Endothelial cell of umbilical vein (primary cell): Measurements from ENCODE around the gene COL6A2. TPM values are rescaled to one million over a fixed set of nuclear protein-coding genes. Genes with fewer than 3 reads are reported as not detected.

Experiments
- BruUV-seq: library from RNA; stranded (reverse); fragments of 400-500 nt; replicated peaks from 2 replicates; lab custom pipeline; 2021; lab: Mats Ljungman, UMichigan
- CTCF ChIA-PET: fragments of 300-600, 350-600 bp; sonication (Branson Sonifier 250); formaldehyde crosslinking; loops from one replicate; lab custom pipeline; 2021; ENCODE audit warnings: antibody characterized with exemption, inconsistent platforms; lab: Charles Lee
- POLR2A ChIA-PET: fragments of 300-600, 350-600 bp; sonication (Branson Sonifier 250); formaldehyde crosslinking; loops from one replicate; lab custom pipeline; 2021; ENCODE audit warnings: antibody characterized with exemption, inconsistent platforms; lab: Charles Lee
- DNase-seq: peaks from one replicate; pipeline ENCODE4 v3.0.0-alpha.2; 2011; ENCODE audit warnings: low read depth, low spot score
- FAIRE-seq: peaks from 2 replicates; lab custom pipeline; 2011; peaks lifted over from hg19 to GRCh38; lab: Jason Lieb, UNC
- H2AFZ ChIP-seq: 2 replicates; pipeline ENCODE4 v1.6.0; 2012; ENCODE audit warnings: low read depth, low read length, control low read depth, inconsistent platforms
- H3K27ac ChIP-seq: 2 replicates; pipeline ENCODE4 v1.5.1; 2011; ENCODE audit warnings: low read depth, mild to moderate bottlenecking, control low read depth, low read length, moderate library complexity; ENCODE audit not compliant: insufficient read depth
- H3K27me3 ChIP-seq, 2 experiments: 2 replicates each; pipeline versions ENCODE4 v1.6.0 to v1.6.1; 2011; ENCODE audit warnings: low read length in 2 of 2, mixed read lengths in 1 of 2; ENCODE audit not compliant: control insufficient read depth in 2 of 2, insufficient read depth in 2 of 2
- H3K36me3 ChIP-seq, 2 experiments: 2 replicates in 1 of 2; 3 replicates in 1 of 2; pipeline ENCODE4 v1.5.1; 2011; ENCODE audit warnings: low read length in 2 of 2, mild to moderate bottlenecking in 1 of 2, moderate library complexity in 1 of 2; ENCODE audit not compliant: control insufficient read depth in 2 of 2, insufficient read depth in 2 of 2; ENCODE audit errors: extremely low read depth in 1 of 2
- H3K4me1 ChIP-seq: 3 replicates; pipeline ENCODE4 v1.5.1; 2011; ENCODE audit warnings: mild to moderate bottlenecking, low read length; ENCODE audit not compliant: control insufficient read depth, insufficient read depth; ENCODE audit errors: extremely low read depth
- H3K4me2 ChIP-seq: 2 replicates; pipeline ENCODE4 v1.6.1; 2011; ENCODE audit warnings: low read length, control low read depth, mixed read lengths; ENCODE audit not compliant: insufficient read depth
- H3K4me3 ChIP-seq, 3 experiments: fragments of 200-600 bp in 1 of 3; sonication (generic), shearing (Covaris generic) in 1 of 3; replicated peaks in 1 of 3; 2 replicates each; pipeline ENCODE4 v1.5.1; 2011 to 2016; ENCODE audit warnings: control low read depth in 3 of 3, low read length in 3 of 3, mild to moderate bottlenecking in 2 of 3, inconsistent platforms in 1 of 3, low read depth in 1 of 3, moderate library complexity in 1 of 3; ENCODE audit not compliant: insufficient read depth in 1 of 3
- H3K79me2 ChIP-seq: 2 replicates; pipeline ENCODE4 v1.6.0; 2012; ENCODE audit warnings: low read length, inconsistent platforms; ENCODE audit not compliant: control insufficient read depth, insufficient read depth
- H3K9ac ChIP-seq: replicated peaks from 2 replicates; pipeline ENCODE3; 2011; ENCODE audit warnings: low read length, control low read depth; ENCODE audit not compliant: insufficient read depth; ENCODE audit errors: extremely low read depth
- H3K9me1 ChIP-seq: replicated peaks from 3 replicates; pipeline ENCODE4 v1.6.0; 2011; ENCODE audit warnings: mild to moderate bottlenecking, low read length; ENCODE audit not compliant: control insufficient read depth, insufficient read depth; ENCODE audit errors: extremely low read depth
- H3K9me3 ChIP-seq: replicated peaks from 2 replicates; pipeline ENCODE4 v1.5.1; 2012; ENCODE audit warnings: low read length, inconsistent platforms; ENCODE audit not compliant: control insufficient read depth, insufficient read depth
- H4K20me1 ChIP-seq: replicated peaks from 2 replicates; pipeline ENCODE3; 2011; ENCODE audit warnings: mild to moderate bottlenecking, low read length; ENCODE audit not compliant: control insufficient read depth, insufficient read depth; ENCODE audit errors: extremely low read depth
- CTCF ChIP-seq, 2 donors: IDR thresholded peaks; 1 replicate in 1 of 2; 2 replicates in 1 of 2; pipeline ENCODE4 v1.5.1; 2011; ENCODE audit warnings: low read length in 2 of 2, mild to moderate bottlenecking in 2 of 2, moderate library complexity in 2 of 2, control low read depth in 1 of 2, inconsistent platforms in 1 of 2, low read depth in 1 of 2; ENCODE audit not compliant: insufficient read depth in 1 of 2; ENCODE audit errors: extremely low read depth in 1 of 2
- EZH2 ChIP-seq: IDR thresholded peaks from 2 replicates; pipeline ENCODE4 v1.6.1; 2012; ENCODE audit warnings: borderline replicate concordance, low read depth, mild to moderate bottlenecking, moderate library complexity, low read length, inconsistent platforms; ENCODE audit not compliant: severe bottlenecking
- FOS ChIP-seq: IDR thresholded peaks from 2 replicates; pipeline ENCODE4 v1.6.1; 2011; ENCODE audit warnings: mild to moderate bottlenecking, low read length, moderate library complexity, borderline replicate concordance; ENCODE audit not compliant: insufficient read depth
- GATA2 ChIP-seq: IDR thresholded peaks from 2 replicates; pipeline ENCODE4 v1.7.0; 2011; ENCODE audit warnings: low read depth, mild to moderate bottlenecking, moderate library complexity, mixed read lengths, low read length; ENCODE audit not compliant: insufficient read length, insufficient read depth
- JUN ChIP-seq: IDR thresholded peaks from 2 replicates; pipeline ENCODE4 v1.6.1; 2011; ENCODE audit warnings: borderline replicate concordance, low read depth; ENCODE audit not compliant: insufficient read length, insufficient read depth
- MAX ChIP-seq: IDR thresholded peaks from 2 replicates; pipeline ENCODE4 v1.6.1; 2011; ENCODE audit not compliant: insufficient read depth, insufficient read length
- MYC ChIP-seq: IDR thresholded peaks from one replicate; pipeline ENCODE4 v1.6.1; 2011; ENCODE audit warnings: mild to moderate bottlenecking, low read depth, low read length
- POLR2A ChIP-seq: IDR thresholded peaks from 2 replicates; pipeline ENCODE4 v1.6.1; 2012; ENCODE audit warnings: low read depth, mild to moderate bottlenecking, control low read depth, low read length
- POLR2AphosphoS5 ChIP-seq: IDR thresholded peaks from 2 replicates; pipeline ENCODE4 v1.6.1; 2012; ENCODE audit warnings: low read depth, mild to moderate bottlenecking, control low read depth, low read length, moderate library complexity; ENCODE audit not compliant: insufficient read depth
- dilution Hi-C: fragments of 300-500 bp; cut with MboI; formaldehyde crosslinking; loops from one replicate; pipeline ENCODE4 v1.15.0; 2019; ENCODE audit warnings: low sequenced_read_pairs; ENCODE audit not compliant: extremely low pct_ligation_motif_present
- intact Hi-C: fragments of 100-400 bp; cut with micrococcal nuclease; formaldehyde crosslinking; loops from one replicate; pipeline ENCODE4 v1.10.0; 2022
- polyA plus RNA-seq, 4 experiments: library from polyadenylated mRNA; depleted of rRNA in 3 of 4; stranded (reverse) in 3 of 4; unstranded in 1 of 4; fragments of >200 nt; gene quantifications; 2 replicates each; pipeline versions ENCODE4 v1.2.1 to v1.2.3, GENCODE V29; 2011 to 2012; ENCODE audit warnings: missing spikeins in 1 of 4
- total RNA-seq: library from RNA; stranded (reverse); gene quantifications from 2 replicates; pipeline ENCODE4 v1.2.3, GENCODE V29; 2021

COL6A2 gene
- total and polyA plus RNA-seq, 2 donors (not counting 3 experiments of a cell fraction or from before 2014, with no cell fraction given), result 3.4 to 6.1 TPM

GRCh38 chr21:46048926-46049889 lies 48.7 kb upstream of the COL6A2 start:
- Histone ChIP-seq H3K9me3 (no peaks in the 10 kb centered on the region), H2AFZ (no peak overlapping the region), H3K9ac (no peak overlapping the region), H4K20me1 (no peaks in the 10 kb centered on the region), H3K9me1 (no peaks in the 10 kb centered on the region), H3K27ac (no peak overlapping the region), H3K36me3 (no peaks in the 10 kb centered on the region), H3K4me1 (no peaks in the 10 kb centered on the region), H3K79me2 (no peaks in the 10 kb centered on the region), H3K27me3 (no peaks in the 10 kb centered on the region), H3K4me2 (no peak overlapping the region), H3K4me3 (no peak overlapping the region)
- BruUV-seq, result no TSS peak
- no peak for FAIRE-seq
- TF ChIP-seq POLR2A (no peak), CTCF (IDR thresholded peaks at IDR 0.05; ENCODE audit: extremely low read depth in 1 of 2, insufficient read depth in 1 of 2, low read depth in 1 of 2, low read length in 2 of 2) (no peak), JUN (no peak), MAX (no peak), POLR2AphosphoS5 (no peak), GATA2 (no peak), MYC (no peak), FOS (no peak), EZH2 (no peak)
- intact Hi-C loops (no loop called here), dilution Hi-C loops (no loop called here)
- ChIA-PET POLR2A (no interaction called here), CTCF (no interaction called here)
- no peak for DNase-seq
